GM12891 (cell line): ENCODE data around the gene BACE2.

Source experiments
- POLR2A ChIP-seq: IDR thresholded peaks from 2 replicates; pipeline ENCODE4 v1.6.1; 2011; ENCODE audit warnings: low read depth, low read length, control low read depth
- POLR2AphosphoS5 ChIP-seq: IDR thresholded peaks from 2 replicates; pipeline ENCODE4 v1.6.1; 2011; ENCODE audit warnings: low read depth, low read length, control low read depth
- TAF1 ChIP-seq: IDR thresholded peaks from 2 replicates; pipeline ENCODE4 v1.6.1; 2011; ENCODE audit warnings: low read depth, low read length, control low read depth

DNA sequence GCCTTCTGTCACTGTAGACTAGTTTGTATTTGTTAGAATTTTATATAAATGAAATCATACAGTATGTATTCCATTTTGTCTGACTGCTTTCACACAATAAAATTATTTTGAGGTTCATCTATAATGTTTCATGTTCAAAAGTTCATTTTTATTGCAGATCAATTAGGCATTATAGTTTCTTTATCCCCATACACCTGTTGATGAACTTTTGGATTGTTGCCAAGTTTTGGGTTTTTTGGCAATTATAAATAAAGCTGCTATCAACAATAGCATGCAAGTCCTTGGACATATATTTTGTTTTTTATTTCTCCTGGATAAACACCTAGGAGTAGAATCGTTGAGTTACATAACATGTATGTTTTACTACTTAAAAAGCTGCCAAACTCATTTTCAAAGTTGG, 101.6 kb downstream of the BACE2 start:
- TF ChIP-seq POLR2A (no peak), POLR2AphosphoS5 (no peak), TAF1 (no peak)
